GM12873 (cell line): ENCODE data around the gene AGO1.

Source experiments
- TF ChIP-seq, protein P1 (sequence below): IDR thresholded peaks from 2 replicates; pipeline ENCODE4 v1.5.1; 2012; ENCODE audit warnings: low read depth, mild to moderate bottlenecking, moderate library complexity, low read length, control low read depth; ENCODE audit not compliant: insufficient read depth; ENCODE audit errors: missing control alignments

The AGO1 gene

DNA sequence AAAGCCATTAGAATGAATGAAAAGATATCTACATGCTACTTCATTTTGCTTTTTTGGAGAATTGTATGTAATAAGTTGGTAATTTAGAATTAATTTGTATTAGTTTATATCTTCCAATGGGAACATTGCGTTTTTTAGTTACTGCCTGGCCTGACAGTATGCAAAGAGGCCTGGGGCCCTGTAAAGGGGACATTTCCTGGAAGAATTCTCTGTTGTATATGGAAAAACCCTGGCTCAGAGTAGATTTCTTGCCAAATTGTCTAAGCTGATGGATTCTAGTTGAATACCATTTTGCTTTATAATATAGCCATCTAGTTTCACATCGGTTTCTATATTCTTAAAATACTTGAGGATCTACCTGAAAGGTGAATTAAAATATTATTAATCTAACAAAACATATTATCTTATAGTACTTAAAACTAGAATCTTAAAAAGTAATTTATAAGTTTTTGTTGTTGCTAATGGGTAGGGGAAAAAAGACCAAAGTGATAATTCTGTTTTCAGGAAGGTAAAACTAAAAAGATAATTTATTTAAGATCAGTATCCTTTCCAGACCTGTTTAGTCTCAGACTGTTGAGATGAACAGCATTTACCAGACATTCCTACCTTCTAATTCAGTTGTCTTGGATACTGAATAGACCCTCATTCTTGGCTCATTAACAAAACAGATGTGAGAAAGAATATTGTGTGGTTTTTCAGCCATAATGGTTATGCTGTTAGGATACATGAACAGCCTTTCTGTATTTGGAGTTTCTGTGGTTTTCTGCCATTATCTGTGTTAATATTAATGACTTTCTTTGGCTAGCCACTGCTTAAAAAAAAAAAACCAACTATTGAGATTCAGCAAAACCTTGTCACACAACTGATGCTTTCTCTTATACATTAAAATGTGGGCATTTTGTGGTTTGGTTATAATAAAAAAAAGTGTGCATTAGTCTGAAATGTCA lies 52.7 kb downstream of the AGO1 start:
- TF ChIP-seq, protein P1, sequence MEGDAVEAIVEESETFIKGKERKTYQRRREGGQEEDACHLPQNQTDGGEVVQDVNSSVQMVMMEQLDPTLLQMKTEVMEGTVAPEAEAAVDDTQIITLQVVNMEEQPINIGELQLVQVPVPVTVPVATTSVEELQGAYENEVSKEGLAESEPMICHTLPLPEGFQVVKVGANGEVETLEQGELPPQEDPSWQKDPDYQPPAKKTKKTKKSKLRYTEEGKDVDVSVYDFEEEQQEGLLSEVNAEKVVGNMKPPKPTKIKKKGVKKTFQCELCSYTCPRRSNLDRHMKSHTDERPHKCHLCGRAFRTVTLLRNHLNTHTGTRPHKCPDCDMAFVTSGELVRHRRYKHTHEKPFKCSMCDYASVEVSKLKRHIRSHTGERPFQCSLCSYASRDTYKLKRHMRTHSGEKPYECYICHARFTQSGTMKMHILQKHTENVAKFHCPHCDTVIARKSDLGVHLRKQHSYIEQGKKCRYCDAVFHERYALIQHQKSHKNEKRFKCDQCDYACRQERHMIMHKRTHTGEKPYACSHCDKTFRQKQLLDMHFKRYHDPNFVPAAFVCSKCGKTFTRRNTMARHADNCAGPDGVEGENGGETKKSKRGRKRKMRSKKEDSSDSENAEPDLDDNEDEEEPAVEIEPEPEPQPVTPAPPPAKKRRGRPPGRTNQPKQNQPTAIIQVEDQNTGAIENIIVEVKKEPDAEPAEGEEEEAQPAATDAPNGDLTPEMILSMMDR: no peak

DNA sequence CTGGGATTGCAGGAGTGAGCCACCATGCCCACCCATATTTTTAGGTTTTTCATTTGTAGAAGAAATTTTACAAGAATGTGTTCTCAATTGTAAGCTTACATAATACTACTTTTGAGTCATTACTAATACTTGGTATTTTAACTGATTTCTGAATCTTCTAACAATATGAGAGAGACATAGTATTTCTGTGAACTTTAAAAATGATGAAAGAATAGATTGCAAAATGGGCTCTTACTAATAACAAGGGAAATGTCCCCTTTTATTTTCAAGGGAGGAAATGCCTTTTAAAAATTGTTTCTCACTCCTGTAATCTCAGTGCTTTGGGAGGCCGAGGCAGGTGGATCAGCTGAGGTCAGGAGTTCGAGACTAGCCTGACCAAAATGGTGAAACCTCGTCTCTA lies 53.8 kb downstream of the AGO1 start:
- TF ChIP-seq, protein P1: no peak

DNA sequence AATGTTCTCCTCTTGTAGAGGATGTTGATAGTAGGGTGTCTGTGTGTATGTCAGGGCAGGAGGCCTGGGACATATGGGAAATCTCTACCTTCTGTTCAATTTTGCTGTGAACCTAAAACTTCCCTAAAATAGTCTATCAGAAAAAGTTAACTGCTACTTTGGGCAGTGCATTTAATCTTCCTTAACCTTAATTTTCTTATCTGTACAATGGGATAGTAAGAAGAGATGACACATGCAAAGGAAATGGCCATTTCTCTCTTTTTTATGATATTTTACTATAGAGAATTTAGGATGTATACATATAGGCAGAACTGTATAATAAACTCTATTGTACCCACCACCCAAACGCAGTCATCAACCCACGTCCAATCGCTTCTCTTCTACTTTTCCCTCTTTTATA lies 56.5 kb downstream of the AGO1 start:
- TF ChIP-seq, protein P1: no peak

DNA sequence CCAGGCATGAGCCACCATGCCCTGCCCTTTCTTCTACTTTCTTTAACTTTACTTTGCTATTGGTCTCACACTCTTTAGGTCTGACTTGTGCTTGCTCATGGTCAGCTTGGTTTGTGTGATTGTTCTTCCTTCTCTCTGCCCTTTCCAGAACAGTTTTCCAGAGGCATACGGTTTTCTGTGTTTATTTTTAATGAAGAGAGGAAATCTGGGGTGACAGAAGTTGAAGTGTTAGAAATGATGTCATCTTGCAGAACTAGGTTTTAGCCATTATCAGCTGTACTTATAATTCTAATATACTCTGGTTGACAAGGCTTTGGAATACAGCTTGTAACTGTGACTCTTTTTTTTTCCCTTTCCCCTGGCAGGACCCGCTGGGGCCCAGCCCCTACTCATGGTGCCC lies 62.3 kb downstream of the AGO1 start:
- TF ChIP-seq, protein P1: no peak

DNA sequence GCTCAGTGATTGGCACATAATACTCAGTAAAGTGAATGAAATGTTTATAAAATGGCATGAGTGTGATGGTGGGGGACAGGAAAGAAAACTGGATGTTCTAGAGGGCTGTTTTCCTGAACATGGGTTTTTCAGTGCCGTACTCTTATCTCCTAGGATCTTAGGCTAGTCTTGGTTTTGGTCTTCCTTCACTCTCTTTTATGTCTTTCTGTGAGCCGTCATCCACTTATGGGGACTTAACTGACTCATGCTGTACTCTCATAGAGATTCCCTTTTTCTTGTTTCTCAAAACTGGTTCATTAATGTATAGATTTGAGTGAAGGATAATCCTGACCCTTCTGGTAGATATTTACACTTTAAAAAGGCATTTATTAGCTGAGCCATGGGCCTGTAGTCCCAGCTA lies 64.5 kb downstream of the AGO1 start:
- TF ChIP-seq, protein P1: no peak

DNA sequence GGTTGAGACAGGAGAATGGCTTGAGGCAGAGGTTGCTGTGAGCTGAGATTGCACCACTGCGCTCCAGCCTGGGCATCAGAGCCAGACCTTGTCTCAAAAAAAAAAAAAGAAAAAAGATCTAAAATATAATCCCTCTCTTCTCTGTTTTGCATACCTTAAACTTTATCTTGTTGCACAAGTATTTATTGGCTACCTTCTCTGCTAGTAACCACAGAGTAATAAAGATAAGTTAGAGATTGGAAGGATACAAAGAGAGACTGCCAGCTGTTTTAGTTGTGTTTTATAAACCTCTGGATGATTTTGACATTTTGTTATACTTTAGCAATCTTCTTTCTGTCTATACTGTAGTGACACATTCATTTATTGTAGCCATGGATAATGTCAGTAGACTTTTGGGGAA lies 75.5 kb downstream of the AGO1 start:
- TF ChIP-seq, protein P1: no peak

DNA sequence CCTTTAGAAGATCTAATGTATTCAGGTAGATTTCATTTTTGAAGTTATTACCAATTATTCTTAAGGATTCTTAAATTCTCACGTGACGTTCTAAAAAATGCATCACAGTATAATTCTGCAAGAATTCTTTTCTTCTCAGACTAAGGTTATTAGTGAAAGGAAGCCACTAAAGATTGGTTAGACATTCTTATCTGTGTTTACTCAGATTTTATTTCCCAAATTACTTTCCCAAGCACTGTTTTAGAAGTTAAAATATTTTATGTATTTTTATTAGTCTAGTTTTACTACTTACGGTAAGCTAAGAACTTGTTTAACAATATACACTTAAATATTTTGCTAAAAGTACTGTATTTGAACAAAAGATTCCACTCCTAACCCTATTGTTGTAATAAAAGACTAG lies 76.3 kb downstream of the AGO1 start:
- TF ChIP-seq, protein P1: no peak
